GM19240 (cell line): Measurements from ENCODE around the gene SYT12.
"Not testable (repeated sequence)": the region's sequence is repeated elsewhere in the genome, so short reads cannot be mapped to it uniquely, and the experiment has no call there.

Source experiments
- DNase-seq: peaks from one replicate; pipeline ENCODE4 v3.0.0; 2011; ENCODE audit warnings: low spot score; ENCODE audit not compliant: insufficient read length

SYT12 gene, protein sequence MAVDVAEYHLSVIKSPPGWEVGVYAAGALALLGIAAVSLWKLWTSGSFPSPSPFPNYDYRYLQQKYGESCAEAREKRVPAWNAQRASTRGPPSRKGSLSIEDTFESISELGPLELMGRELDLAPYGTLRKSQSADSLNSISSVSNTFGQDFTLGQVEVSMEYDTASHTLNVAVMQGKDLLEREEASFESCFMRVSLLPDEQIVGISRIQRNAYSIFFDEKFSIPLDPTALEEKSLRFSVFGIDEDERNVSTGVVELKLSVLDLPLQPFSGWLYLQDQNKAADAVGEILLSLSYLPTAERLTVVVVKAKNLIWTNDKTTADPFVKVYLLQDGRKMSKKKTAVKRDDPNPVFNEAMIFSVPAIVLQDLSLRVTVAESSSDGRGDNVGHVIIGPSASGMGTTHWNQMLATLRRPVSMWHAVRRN

DNA sequence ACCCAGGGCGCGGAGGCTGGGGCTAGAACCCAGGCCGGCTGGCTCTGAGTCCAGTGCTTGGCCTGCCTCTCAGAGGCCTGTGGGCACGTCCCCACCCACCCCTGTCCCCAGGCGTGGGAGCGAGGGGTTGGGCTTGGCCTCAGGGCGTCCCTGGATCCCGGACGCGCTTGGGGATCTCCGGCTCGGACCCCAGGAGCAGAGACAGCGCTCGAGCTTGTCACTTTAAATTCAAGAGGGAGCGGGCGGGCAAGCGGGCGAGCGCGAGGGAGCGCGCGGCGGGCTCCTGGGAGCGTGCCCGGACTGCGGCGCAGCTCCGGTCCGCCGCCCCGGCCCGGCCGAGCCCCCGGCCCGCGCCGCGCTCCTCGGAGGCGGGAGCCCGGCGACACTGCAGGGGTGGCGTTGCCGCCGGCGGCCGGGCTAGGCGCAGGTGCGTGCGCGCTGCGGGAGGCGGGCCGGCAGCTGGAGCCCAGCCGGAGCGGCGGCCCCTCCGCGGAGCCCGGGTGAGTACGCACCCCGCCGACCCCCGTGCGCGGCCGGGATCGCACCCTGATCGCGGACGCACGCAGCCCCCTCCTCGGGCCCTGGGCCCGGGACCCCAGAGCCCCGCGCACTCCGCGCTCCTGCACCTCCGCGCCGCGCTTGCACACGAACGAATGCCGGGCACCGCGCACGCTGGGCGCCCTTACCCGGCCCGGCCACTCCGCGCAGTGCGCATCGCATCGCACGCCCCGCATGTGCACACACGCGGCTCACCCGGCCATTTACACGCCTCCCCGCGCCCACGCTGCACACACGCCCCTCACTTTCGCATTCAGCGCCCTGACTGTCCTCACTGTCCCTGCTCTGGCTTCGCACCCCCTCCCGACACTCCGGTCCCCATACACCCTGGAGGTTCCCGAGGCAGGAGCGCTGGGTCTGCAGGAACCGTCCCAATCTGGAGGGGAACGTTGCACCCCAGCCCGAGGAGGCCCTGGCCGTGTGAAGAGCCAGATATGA lies at the start of gene SYT12:
Gene SYT12, plus strand, starts transcription at position 174 of the 996 bp plus-strand sequence. CDS start 7,011 bp downstream, outside the sequence.
- no peak for DNase-seq

DNA sequence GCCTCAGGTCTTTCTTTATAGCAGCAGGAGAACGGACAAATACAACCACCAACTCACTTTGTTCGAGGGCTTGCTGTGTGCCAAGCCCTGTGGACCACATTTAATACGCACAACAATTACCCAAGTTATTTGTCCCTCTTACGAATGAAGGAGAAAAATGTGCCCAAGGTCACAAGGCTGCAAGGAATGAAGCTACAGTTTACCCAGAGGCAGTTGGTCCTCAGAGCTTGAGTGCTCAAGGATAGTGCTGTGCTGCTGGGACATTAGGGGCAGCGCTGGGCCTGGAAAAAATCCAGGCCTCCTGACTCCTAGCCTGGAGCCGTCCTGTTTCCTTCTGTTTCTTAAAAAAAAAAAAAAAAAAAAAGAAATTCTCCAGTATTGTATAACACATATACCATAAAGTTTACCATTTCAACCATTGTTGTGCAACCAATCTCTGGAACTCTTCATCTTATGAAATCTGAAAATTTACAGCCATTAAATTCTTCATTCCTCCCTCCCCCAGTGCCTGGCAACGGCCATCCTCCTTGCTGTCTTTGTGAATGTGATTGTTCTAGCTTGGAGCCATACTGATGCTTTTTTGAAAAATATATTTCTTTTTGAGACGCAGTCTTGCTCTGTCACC lies 48.9 kb upstream of the SYT12 start:
- DNase-seq, result no peak

DNA sequence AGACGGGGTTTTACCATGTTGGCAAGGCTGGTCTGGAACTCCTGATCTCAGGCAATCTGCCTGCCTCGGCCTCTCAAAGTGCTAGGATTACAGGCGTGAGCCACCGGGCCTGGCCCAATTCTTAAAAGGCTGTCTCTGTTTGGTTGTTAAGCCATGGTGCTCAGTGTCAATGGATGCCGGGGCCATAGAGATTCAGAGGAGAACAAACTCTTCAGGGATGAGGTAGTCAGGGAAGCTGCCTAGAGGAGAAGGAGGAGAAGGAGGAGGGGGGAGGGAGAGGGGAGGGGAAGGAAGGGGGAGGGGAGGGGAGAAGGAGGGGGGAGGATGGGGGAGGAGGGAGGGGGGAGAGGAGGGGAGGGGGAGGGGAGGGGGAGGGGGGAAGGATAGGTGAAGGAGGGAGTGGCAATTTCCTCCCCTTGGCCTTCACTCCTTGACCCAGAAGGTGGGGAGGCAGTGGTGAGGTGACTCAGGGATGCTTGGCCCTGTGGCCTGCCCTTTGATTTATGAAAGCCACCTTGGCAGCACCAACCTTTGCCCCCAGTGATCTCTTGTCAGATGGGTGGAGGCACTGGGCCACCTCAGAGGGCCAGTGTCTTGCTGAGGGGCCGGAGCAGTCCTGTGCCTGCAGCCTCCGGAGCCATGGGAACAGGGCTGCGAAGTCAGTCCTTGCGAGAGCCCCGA lies 48.1 kb upstream of the SYT12 start, which contains the start of gene C11orf86:
Gene C11orf86, plus strand, starts transcription at position 581 of the 681 bp plus-strand sequence. Its CDS starts 59 bp downstream, at position 640.
- no peak for DNase-seq

DNA sequence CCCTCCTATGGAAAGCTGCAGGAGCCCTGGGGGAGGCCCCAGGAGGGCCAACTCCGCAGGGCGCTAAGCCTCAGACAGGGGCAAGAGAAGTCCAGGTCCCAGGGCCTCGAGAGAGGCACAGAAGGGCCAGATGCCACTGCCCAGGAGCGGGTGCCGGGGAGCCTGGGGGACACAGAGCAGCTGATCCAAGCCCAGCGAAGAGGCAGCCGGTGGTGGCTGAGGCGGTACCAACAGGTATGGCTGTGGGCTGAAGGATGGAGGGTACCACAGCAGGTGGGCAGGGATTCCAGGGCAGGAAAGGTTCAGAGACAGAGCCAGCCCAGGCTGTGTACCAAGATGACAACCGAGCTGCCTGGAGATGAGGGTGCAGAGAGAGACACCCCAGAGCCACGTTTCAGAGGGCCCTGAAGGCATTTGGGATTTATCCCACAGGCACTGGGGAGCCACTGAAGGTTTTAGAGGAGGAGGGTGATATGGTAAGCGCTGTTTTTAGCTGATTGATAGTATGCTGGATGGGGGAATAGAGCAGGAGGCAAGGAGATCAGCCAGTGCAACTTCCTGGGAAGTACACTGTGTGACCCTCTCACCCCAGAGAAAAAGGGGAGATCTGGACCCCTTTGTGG lies 47.4 kb upstream of the SYT12 start:
- no peak for DNase-seq

DNA sequence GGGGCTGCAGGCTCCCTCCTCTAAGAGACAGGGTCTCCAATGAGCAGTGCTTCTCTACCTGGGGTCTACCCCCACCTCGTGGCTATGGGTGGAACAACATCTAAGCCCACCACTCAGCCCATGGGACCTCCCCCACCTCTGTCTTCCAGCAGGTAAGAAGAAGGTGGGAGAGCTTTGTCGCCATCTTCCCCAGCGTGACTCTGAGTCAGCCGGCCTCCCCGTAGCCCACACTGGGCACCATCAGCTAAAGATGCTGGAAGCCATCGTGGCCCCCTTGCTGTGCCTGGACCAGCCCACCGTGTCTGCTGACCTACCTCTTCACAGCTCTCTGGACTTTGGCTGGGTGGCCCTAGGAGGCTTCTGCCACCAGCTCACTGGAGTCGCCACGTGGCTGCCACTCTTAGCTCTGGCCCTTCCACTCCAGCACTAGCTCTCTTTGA lies 46.9 kb upstream of the SYT12 start:
- DNase-seq, result no peak

DNA sequence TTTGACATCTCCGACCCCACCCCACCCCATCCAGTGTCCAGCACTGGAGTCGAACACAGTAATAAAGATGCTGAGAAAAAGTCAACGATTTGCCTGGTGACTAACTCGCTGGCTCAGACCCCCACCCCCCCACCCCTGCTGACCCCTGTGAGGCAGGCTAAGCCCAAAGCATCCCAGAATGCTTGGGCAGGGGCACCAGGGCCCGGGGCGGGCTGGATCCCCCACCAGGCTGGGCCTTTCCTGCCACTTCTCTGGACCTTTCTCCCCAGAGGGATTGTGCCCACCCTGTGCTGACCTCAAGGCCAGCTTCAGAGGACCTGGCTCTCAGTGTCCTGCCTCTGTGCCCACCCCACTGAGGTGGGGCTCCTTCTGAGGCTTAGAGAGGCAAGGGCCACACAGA lies 46.0 kb upstream of the SYT12 start:
- no peak for DNase-seq

DNA sequence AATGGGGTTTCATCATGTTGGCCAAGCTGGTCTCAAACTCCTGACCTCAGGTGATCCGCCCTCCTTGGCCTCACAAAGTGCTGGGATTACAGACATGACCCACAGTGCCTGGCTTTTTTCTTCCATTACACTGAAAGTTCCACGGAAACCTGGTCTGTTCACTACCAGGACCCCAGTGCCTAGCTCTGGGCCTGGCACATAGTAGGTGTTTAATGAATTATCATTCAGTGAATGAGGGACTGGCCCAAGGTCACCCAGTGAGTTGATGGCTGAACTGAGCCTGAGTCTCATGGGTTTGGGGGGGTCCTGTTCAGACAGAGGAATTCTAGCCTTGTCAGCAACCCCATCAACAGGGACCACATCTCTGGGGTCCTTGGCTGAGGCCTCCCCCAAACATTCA lies 44.7 kb upstream of the SYT12 start:
- no peak for DNase-seq

DNA sequence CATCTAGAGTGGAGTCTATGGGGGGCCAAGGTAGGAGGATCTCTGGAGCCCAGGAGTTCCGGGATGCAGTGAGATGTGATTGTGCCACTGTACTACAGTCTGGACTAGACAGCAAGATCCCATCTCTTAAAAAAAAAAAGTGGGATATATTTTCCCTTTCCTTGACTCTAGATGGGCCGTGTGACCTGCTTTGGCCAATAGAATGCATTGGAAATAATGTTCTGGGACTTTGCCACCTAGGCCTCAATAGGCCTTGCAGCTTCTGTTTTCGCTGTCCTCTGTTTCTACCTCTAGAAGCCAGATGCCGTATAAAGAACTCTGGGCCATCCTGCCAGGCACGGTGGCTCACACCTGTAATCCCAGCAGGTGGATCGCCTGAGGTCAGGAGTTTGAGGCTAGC lies 44.2 kb upstream of the SYT12 start:
- no peak for DNase-seq

DNA sequence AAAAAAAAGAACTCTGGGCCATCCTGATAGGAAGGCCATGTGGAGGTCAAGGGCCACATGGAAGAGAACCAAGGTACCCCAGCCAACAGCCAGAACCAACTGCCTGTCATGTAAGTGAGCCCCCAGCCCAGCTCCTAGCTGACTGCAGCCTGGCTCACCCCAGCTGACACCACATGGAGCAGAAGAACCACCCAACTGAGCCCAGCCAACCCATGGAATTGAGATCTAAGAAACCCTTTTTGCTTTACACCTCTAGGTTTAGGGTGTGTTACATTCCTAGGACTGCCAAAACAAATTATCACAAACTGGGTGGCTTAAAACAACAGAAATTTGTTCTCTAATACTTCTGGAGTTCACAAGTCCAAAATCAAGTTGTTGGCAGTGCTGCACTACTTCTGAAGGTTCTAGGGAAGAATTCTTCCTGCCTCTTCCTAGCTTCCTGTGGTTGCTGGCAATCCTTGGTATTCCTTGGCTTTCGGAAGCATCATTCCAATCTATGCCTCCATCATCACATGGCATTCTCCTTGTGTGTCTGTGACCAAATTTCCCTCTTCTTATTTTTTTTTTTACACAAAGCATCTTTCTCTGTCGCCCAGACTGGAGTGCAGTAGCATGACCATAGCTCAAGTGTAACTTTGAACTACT lies 43.5 kb upstream of the SYT12 start:
- DNase-seq, result no peak

DNA sequence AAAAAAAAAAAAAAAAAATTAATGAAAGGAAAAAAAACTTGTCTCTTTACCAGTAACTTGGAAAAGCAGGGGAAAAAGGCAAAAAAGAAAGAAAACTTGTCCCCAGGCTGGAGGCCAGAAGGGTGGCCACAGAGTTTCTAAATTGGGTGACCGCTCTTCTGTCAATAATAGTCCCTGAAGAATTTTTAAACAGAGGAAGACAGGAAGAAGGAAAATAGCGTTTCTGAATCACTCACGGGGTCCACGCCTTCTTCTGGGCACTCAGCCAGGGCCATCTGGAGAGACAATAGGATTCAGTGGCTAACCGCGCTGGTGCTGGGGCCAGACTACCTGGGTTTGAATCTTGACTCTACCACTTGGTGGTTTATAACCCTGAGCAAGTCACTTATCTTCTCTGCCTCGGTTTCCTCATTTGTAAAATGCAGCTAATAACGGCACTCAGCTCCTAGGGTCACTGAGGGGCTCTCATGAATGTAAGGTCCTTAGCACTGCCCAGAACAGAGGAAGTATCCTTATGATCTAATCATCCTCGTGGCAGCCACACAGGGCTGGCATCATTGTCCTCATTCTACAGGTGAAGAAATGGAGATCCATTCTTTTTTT lies 40.9 kb upstream of the SYT12 start:
- no peak for DNase-seq

DNA sequence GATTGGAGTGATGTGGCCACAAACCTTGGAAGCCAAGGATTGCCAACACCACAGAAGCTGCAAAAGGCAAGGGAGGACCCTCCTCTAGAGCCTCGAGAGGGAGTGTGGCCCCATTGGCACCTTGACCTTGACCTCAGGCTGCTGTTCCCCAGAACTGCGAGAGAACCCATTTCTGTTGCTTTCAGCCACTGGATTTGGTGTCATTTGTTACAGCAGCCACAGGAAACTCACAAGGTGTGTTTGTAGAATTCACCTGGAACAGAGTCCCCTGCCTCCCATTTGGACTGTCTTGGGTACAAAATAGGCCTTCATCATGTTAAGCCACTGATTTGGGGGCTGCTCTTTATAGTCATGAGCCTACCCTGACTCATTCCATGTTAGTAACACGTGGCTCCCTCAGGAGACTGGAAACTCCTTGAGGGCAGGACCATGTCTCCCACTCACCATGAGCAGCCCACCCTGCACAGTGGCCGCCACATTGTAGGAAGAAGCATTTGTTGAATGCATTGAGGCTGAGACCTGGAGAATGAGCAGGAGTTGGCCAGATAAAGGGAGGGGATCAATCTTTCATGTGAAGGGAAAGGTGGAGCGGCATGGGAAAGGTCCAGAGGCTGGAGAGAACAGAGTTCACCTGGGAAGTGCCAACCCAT lies 39.5 kb upstream of the SYT12 start:
- no peak for DNase-seq

DNA sequence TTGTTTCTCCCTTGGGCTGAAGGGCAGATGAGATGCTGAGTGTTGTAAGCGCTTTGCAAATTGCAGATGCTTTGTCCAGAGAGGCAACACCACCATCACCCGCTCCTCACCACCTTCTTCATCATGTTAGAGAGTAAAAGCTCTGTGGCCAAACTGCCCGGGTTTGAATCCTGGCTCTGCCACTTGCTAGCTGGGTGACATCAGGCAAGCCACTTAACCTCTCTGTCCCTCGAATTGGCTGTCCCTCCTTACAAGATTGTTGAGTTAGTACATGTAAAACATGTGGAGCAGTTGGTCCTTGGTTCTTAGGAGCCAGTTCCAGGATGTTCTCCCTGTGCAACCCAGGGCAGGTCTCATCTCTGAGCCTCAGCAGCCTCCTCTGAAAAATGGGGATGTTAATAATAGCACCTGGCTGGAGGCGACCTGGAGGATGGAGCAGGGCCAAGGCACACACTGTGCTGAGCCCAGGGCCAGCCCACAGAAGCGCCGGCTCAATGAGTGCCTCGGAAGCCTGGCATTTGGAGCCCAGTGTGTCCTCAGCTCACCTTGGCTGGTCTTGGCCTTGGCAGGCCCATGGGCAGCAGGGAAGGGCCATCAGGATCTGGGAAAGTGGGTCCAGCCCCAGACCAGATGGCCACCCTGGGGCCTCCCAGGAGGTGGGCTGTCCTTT lies 37.3 kb upstream of the SYT12 start:
- DNase-seq, result no peak

DNA sequence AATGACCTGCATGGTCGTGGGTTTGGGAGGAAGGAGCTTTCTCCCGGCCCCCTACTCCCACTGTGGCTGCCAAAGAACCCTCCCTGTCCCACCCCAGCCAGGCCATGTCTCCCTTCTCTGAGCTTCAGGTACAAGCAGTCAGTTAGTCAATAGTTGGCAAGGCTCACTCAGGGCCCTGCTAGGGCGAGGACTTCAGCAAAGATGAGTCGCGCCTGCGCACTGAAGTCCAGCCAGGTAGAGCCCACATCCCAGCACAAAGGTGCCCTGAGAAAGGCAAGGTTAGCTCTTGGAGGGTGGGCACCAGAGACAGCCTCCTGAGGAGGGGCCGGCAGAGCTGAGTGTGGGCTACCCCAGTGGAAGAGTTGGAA lies 36.8 kb upstream of the SYT12 start:
- DNase-seq, result no peak

DNA sequence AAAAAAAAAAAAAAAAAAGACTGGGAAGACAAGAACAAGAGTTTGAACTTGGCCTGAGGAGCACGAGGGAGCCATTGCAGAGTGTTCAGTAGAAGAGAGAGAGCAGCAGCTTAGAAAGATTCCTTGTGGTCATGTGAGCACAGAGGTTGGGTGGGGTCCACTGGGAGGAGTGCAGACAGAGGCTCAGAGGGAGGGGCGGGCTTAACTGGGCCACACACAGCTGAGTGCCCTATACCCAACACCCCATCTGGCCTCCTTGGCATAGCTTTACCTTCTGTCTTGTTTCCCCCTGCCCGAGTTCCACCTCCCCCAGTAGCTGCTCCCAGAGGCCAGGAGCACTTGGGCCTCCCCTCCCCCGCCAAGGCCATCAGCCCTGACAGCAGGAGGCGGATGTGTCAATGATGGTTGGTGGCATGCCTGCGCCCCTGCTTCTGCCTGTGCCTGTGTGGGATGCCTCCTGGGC lies 35.7 kb upstream of the SYT12 start:
- DNase-seq, result no peak

DNA sequence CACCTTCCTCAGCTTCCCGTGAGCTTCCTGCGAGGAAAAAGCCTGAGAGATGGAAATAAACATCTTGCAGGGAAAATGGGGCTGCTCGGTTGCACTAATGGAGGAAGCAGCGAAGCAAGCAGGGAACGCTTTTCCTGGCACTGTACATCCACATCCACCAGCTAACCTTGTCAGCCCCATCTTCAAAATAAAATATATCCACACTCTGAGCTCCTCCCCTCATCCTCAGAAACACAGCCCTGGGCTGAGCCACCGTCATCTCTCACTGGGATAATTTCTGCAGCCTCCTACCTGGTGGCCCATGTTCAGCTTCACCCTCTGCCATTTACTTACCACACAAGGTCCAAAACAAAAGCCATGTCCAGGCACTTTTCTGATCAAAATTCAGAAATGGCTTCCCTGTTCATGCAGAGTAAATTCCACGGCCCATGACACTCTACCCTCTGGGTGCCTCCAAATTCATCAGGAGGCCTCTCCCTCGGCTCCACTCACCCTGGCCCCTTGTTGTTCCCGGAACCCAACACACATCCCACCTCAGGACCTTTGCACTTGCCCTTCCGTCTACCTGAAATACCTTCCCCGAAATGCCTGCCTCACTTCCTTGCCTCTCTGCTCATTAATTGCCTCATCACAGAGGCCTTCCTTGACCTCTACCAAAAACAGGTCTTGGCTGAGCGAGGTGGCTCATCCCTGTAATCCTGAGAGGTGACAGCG lies 34.9 kb upstream of the SYT12 start:
- no peak for DNase-seq

DNA sequence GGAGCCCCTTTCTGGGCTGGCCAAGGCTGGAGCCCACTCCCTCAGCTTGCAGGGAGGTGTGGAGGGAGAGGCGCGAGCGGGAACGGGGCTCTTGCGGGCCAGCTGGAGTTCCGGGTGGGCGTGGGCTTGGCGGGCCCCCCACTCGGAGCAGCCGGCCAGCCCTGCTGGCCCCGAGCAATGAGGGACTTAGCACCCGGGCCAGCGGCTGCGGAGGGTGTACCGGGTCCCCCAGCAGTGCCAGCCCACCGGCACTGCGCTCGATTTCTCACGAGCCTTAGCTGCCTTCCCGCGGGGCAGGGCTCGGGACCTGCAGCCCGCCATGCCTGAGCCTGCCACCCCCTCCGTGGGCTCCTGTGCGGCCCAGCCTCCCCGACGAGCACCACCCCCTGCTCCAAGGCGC lies 34.2 kb upstream of the SYT12 start:
- not testable (repeated sequence) for DNase-seq

DNA sequence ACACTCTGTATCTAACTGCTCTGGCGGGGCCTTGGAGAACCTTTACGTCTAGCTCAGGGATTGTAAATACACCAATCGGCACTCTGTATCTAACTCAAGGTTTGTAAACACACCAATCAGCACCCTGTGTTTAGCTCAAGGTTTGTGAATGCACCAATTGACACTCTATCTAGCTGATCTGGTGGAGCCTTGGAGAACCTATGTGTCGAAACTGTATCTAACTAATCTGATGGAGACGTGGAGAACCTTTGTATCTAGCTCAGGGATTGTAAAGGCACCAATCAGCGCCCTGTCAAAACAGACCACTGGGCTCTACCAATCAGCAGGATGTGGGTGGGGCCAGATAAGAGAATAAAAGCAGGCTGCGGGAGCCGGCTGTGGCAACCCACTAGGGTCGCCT lies 33.6 kb upstream of the SYT12 start:
- DNase-seq, result not testable (repeated sequence)

DNA sequence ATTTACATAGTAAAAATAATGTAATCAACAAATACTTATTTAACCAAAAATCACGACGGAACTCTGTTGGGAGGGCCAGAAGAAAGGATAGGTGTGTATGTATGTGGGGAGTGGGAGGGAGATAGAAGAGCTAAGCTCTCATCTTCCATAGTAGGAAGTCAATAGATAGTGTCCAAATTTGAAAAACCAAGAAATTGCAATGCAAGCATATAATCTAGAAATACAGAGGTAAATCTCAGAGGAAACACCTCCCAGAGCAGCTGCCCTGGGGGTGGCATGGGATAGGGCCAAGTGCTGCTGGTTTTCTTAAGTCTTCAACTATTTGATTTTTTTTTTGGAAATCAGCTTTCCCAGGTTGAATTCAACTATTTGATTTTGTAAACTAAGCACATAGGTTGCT lies 30.9 kb upstream of the SYT12 start:
- no peak for DNase-seq
